ENCODE data around the gene SLC39A7. TPM values are rescaled to one million over a fixed set of nuclear protein-coding genes. Genes with fewer than 3 reads are reported as not detected.

The SLC39A7 gene
- total RNA-seq, 1 experiment from 2014 or later = 110 TPM

GRCh38 chr6:33189164-33189563 is 11.5 kb upstream of the SLC39A7 start:
- no peaks in the 10 kb centered on the region for H3K36me3 ChIP-seq (ENCODE audit: low read depth)
- no TSS peak for BruUV-seq (replicated peaks)
- TF ChIP-seq EZH2 (IDR thresholded peaks at IDR 0.05; ENCODE audit: low read depth) (no peak), CTCF (conservative IDR thresholded peaks at IDR 0.05) (no peak)
- H3K9me2 ChIP-seq (ENCODE audit: insufficient read depth) = no peaks in the 10 kb centered on the region
- H3K27ac ChIP-seq = no peak overlapping the region
- H3K4me2 ChIP-seq = no peak overlapping the region
- H3K27me3 ChIP-seq (ENCODE audit: insufficient read depth, low read depth) = 0 out of 2 replicates have a peak, but pooled peaks cover 4% of the 10 kb centered on the region
- ChIA-PET POLR2A (ENCODE audit: unreplicated experiment) (no interaction called here), CTCF (no interaction called here)
- no peak for DNase-seq
- H3K4me3 ChIP-seq = no peak overlapping the region
- no peaks in the 10 kb centered on the region for H3K4me1 ChIP-seq (replicated peaks; ENCODE audit: insufficient read depth)
- intact Hi-C loops (cut with micrococcal nuclease; ENCODE audit: unreplicated experiment) = no loop called here
- peaks cover 4% of the 10 kb centered on the region; the same call in 1 of the 2 replicates for H3F3A ChIP-seq (ENCODE audit: insufficient read depth, low read depth)
- no peak overlapping the region for H2AFZ ChIP-seq
- H3K79me2 ChIP-seq (ENCODE audit: low read depth) = no peaks in the 10 kb centered on the region
- H4K20me1 ChIP-seq (ENCODE audit: insufficient read depth) = no peaks in the 10 kb centered on the region
- no peaks in the 10 kb centered on the region for H3K9me3 ChIP-seq (ENCODE audit: insufficient read depth, low read depth)

- Histone ChIP-seq H3K4me2 (no peak overlapping the region), H2AFZ (no peak overlapping the region), H3K27me3 (ENCODE audit: insufficient read depth, low read depth) (0 out of 2 replicates have a peak, but pooled peaks cover 4% of the 10 kb centered on the region), H3K4me3 (no peak overlapping the region), H3F3A (ENCODE audit: insufficient read depth, low read depth) (peaks cover 4% of the 10 kb centered on the region; the same call in 1 of the 2 replicates), H3K36me3 (ENCODE audit: low read depth) (no peaks in the 10 kb centered on the region), H3K9me2 (ENCODE audit: insufficient read depth) (no peaks in the 10 kb centered on the region), H3K4me1 (replicated peaks; ENCODE audit: insufficient read depth) (no peaks in the 10 kb centered on the region), H3K79me2 (ENCODE audit: low read depth) (no peaks in the 10 kb centered on the region), H3K27ac (no peak overlapping the region), H3K9me3 (ENCODE audit: insufficient read depth, low read depth) (no peaks in the 10 kb centered on the region), H4K20me1 (ENCODE audit: insufficient read depth) (no peaks in the 10 kb centered on the region)
- ChIA-PET CTCF (no interaction called here), POLR2A (ENCODE audit: unreplicated experiment) (no interaction called here)
- BruUV-seq (replicated peaks) = no TSS peak
- TF ChIP-seq CTCF (conservative IDR thresholded peaks at IDR 0.05) = no peak
- TF ChIP-seq EZH2 (IDR thresholded peaks at IDR 0.05; ENCODE audit: low read depth) = no peak
- DNase-seq = no peak
- intact Hi-C loops (cut with micrococcal nuclease; ENCODE audit: unreplicated experiment) = no loop called here
Measured at GRCh38 chr6:33189625-33190448, 10.8 kb upstream of the SLC39A7 start.

- Histone ChIP-seq H3F3A (ENCODE audit: insufficient read depth, low read depth) (peaks cover 4% of the 10 kb centered on the region; the same call in 1 of the 2 replicates), H3K9me2 (ENCODE audit: insufficient read depth) (no peaks in the 10 kb centered on the region), H3K36me3 (ENCODE audit: low read depth) (no peaks in the 10 kb centered on the region), H3K4me1 (replicated peaks; ENCODE audit: insufficient read depth) (no peaks in the 10 kb centered on the region), H3K4me3 (no peak overlapping the region), H3K79me2 (ENCODE audit: low read depth) (no peaks in the 10 kb centered on the region), H3K27me3 (ENCODE audit: insufficient read depth, low read depth) (0 out of 2 replicates have a peak, but pooled peaks cover 4% of the 10 kb centered on the region), H3K27ac (no peak overlapping the region), H3K9me3 (ENCODE audit: insufficient read depth, low read depth) (no peaks in the 10 kb centered on the region), H2AFZ (no peak overlapping the region), H4K20me1 (ENCODE audit: insufficient read depth) (no peaks in the 10 kb centered on the region), H3K4me2 (no peak overlapping the region)
- intact Hi-C loops (cut with micrococcal nuclease; ENCODE audit: unreplicated experiment) = no loop called here
- TF ChIP-seq CTCF (conservative IDR thresholded peaks at IDR 0.05) (no peak), EZH2 (IDR thresholded peaks at IDR 0.05; ENCODE audit: low read depth) (no peak)
- ChIA-PET CTCF (interaction anchor here (0.6 kb wide), 1 partner anchor 18 kb away, joined by 3 read pairs; no protein-coding TSS in a partner anchor), POLR2A (ENCODE audit: unreplicated experiment) (interaction anchor here (0.5 to 0.6 kb wide), 2 partner anchors 9 to 176 kb away, joined by 3 read pairs; no protein-coding TSS in a partner anchor)
- no TSS peak for BruUV-seq (replicated peaks)
- no peak for DNase-seq
Measured at GRCh38 chr6:33190504-33191107, 10.1 kb upstream of the SLC39A7 start.

Data from PC-9 (cell line).